ENCODE results near the gene AHI1.

DNA sequence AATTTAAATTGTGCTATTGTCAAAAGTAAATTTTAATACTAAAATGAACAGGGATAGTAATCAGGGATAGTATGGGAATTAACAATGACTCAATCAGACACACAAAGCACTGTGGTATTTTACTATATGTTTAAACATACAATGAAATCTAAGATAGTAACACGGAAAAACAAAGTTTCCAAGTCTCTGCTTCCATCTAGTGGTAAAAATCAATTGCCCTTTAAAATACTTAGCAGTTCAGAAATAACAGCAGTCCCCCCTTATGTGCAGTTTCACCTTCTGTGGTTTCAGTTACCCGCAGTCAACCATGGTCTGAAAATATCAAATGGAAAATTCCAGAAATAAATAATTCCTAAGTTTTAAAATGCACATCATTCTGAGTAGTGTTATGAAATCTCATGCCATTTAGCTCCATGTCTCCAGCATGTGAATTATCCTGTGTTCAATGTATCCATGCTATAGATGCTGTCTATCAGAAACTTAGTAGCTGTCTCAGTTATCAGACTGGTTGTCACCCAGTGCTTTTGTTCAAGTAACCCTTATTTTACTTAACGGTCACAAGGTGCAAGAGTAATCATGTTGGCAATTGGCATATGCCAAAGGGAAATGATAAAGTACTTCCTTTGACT lies 58.5 kb downstream of the AHI1 start:
- TF ChIP-seq CTCF (IDR thresholded peaks at IDR 0.05) (peak; percentile 67), EZH2 (IDR thresholded peaks at IDR 0.05; ENCODE audit: borderline replicate concordance, insufficient read depth, low read depth, low read length, poor library complexity, severe bottlenecking) (no peak)

Data from B cell (primary cell).